Measurements from ENCODE around the gene ACYP2.

Gene ACYP2

DNA sequence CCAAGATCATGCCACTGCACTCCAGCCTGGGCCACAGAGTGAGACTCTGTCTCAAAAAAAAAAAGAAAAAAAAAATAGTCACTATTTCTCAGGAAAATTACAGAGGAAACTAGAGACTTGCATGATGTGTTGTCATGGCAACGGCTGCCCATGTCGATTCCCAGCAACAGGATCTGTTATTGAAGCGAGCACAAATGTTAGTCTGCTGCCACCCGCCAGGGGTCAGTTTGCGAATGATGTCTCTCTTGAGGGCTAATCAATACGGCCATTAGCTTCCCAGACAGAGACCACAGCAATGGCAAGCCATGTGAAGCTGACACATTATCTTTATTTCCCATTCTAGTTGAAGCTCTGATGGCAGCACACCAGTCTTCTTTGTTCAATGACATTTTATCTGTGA, 32.4 kb upstream of the ACYP2 start:
- POLR2A ChIA-PET: no interaction called here
- Histone ChIP-seq H3K9me3 (ENCODE audit: control insufficient read depth, insufficient read depth, low read depth, low read length) (no peaks in the 10 kb centered on the region), H3K4me1 (ENCODE audit: control insufficient read depth, insufficient read depth, low read length) (no peaks in the 10 kb centered on the region), H3K36me3 (ENCODE audit: control insufficient read depth in 2 of 2, insufficient read depth in 1 of 2, low read length in 2 of 2) (no peaks in the 10 kb centered on the region), H3K27ac (ENCODE audit: extremely low read depth, low read depth, low read length) (no peak overlapping the region), H3K4me3 (ENCODE audit: low read depth, low read length) (no peak overlapping the region)
- TF ChIP-seq ZFP69B (tag by site-specific recombination; IDR thresholded peaks at IDR 0.05): no peak
- TF ChIP-seq, protein P1, sequence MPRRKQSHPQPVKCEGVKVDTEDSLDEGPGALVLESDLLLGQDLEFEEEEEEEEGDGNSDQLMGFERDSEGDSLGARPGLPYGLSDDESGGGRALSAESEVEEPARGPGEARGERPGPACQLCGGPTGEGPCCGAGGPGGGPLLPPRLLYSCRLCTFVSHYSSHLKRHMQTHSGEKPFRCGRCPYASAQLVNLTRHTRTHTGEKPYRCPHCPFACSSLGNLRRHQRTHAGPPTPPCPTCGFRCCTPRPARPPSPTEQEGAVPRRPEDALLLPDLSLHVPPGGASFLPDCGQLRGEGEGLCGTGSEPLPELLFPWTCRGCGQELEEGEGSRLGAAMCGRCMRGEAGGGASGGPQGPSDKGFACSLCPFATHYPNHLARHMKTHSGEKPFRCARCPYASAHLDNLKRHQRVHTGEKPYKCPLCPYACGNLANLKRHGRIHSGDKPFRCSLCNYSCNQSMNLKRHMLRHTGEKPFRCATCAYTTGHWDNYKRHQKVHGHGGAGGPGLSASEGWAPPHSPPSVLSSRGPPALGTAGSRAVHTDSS (tag by site-specific recombination; IDR thresholded peaks at IDR 0.05): no peak
- TF ChIP-seq SP3 (tag by site-specific recombination; IDR thresholded peaks at IDR 0.05): no peak
- TF ChIP-seq, protein P2, sequence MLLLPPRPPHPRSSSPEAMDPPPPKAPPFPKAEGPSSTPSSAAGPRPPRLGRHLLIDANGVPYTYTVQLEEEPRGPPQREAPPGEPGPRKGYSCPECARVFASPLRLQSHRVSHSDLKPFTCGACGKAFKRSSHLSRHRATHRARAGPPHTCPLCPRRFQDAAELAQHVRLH (tag by site-specific recombination; IDR thresholded peaks at IDR 0.05): no peak
- TF ChIP-seq GFI1B (tag by site-specific recombination; IDR thresholded peaks at IDR 0.05): no peak
- no peak for TF ChIP-seq ZNF184 (tag by site-specific recombination; IDR thresholded peaks at IDR 0.05)
- no peak for TF ChIP-seq ZNF558 (tag by site-specific recombination; IDR thresholded peaks at IDR 0.05)
- CTCF ChIA-PET: no interaction called here

DNA sequence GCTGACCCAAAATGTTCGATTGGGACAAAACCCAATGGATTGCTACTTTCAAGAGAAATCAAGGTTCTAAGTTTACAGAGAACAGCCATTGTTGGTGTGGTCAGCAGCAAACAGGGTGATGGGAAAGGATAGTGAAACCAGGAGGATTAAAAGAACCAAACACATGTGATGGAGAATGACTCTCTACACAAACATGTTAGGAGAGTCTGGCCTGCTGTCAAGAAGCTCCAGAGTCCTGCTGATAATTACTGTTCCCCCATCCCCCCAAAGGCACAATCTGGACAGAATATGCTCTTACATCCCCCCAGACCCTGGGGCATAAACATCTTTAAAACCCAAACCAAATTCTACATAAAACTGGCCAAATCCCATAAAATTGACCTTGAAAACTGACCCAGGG, 32.0 kb upstream of the ACYP2 start:
- TF ChIP-seq ZNF76 (tag by site-specific recombination; IDR thresholded peaks at IDR 0.05; ENCODE audit: borderline replicate concordance, low read depth) (no peak), HOXD13 (CRISPR knock-in tag; IDR thresholded peaks at IDR 0.05; ENCODE audit: borderline replicate concordance) (no peak), ZNF10 (tag by site-specific recombination; IDR thresholded peaks at IDR 0.05) (no peak), ZBTB8A (tag by site-specific recombination; IDR thresholded peaks at IDR 0.05) (no peak), GLI4 (tag by site-specific recombination; IDR thresholded peaks at IDR 0.05) (no peak), ZNF114 (tag by site-specific recombination; IDR thresholded peaks at IDR 0.05) (no peak), ZNF792 (tag by site-specific recombination; IDR thresholded peaks at IDR 0.05) (no peak)
- TF ChIP-seq, protein P3, sequence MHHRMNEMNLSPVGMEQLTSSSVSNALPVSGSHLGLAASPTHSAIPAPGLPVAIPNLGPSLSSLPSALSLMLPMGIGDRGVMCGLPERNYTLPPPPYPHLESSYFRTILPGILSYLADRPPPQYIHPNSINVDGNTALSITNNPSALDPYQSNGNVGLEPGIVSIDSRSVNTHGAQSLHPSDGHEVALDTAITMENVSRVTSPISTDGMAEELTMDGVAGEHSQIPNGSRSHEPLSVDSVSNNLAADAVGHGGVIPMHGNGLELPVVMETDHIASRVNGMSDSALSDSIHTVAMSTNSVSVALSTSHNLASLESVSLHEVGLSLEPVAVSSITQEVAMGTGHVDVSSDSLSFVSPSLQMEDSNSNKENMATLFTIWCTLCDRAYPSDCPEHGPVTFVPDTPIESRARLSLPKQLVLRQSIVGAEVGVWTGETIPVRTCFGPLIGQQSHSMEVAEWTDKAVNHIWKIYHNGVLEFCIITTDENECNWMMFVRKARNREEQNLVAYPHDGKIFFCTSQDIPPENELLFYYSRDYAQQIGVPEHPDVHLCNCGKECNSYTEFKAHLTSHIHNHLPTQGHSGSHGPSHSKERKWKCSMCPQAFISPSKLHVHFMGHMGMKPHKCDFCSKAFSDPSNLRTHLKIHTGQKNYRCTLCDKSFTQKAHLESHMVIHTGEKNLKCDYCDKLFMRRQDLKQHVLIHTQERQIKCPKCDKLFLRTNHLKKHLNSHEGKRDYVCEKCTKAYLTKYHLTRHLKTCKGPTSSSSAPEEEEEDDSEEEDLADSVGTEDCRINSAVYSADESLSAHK (tag by site-specific recombination; IDR thresholded peaks at IDR 0.05): no peak
- TF ChIP-seq, protein P4, sequence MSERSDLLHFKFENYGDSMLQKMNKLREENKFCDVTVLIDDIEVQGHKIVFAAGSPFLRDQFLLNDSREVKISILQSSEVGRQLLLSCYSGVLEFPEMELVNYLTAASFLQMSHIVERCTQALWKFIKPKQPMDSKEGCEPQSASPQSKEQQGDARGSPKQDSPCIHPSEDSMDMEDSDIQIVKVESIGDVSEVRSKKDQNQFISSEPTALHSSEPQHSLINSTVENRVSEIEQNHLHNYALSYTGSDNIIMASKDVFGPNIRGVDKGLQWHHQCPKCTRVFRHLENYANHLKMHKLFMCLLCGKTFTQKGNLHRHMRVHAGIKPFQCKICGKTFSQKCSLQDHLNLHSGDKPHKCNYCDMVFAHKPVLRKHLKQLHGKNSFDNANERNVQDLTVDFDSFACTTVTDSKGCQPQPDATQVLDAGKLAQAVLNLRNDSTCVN (tag by site-specific recombination; optimal IDR thresholded peaks at IDR 0.05): no peak
- TF ChIP-seq, protein P2 (tag by site-specific recombination; IDR thresholded peaks at IDR 0.05): no peak
- TF ChIP-seq, protein P5, sequence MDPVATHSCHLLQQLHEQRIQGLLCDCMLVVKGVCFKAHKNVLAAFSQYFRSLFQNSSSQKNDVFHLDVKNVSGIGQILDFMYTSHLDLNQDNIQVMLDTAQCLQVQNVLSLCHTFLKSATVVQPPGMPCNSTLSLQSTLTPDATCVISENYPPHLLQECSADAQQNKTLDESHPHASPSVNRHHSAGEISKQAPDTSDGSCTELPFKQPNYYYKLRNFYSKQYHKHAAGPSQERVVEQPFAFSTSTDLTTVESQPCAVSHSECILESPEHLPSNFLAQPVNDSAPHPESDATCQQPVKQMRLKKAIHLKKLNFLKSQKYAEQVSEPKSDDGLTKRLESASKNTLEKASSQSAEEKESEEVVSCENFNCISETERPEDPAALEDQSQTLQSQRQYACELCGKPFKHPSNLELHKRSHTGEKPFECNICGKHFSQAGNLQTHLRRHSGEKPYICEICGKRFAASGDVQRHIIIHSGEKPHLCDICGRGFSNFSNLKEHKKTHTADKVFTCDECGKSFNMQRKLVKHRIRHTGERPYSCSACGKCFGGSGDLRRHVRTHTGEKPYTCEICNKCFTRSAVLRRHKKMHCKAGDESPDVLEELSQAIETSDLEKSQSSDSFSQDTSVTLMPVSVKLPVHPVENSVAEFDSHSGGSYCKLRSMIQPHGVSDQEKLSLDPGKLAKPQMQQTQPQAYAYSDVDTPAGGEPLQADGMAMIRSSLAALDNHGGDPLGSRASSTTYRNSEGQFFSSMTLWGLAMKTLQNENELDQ (tag by site-specific recombination; IDR thresholded peaks at IDR 0.05; ENCODE audit: low read depth): no peak
- TF ChIP-seq, protein P1 (tag by site-specific recombination; IDR thresholded peaks at IDR 0.05): no peak
- H3K9me3 ChIP-seq (ENCODE audit: control insufficient read depth, insufficient read depth, low read depth, low read length): no peaks in the 10 kb centered on the region
- H3K27ac ChIP-seq (ENCODE audit: extremely low read depth, low read depth, low read length): no peak overlapping the region
- POLR2A ChIA-PET: no interaction called here
- no peak overlapping the region for H3K4me3 ChIP-seq (ENCODE audit: low read depth, low read length)
- H3K36me3 ChIP-seq (ENCODE audit: control insufficient read depth in 2 of 2, insufficient read depth in 1 of 2, low read length in 2 of 2): no peaks in the 10 kb centered on the region
- CTCF ChIA-PET: no interaction called here
- H3K4me1 ChIP-seq (ENCODE audit: control insufficient read depth, insufficient read depth, low read length): no peaks in the 10 kb centered on the region

All from HEK293 (cell line).